MM.1S (cell line): ENCODE results near the gene SGCD.

Experiments
- CTCF ChIP-seq: fragments of 300-600 bp; sonication (generic); IDR thresholded peaks from 2 replicates; pipeline ENCODE4 v1.5.1; 2016; ENCODE audit warnings: antibody characterized with exemption, low read length, mixed read lengths
- EZH2 ChIP-seq: fragments of 300-600 bp; sonication (generic); optimal IDR thresholded peaks from 2 replicates; pipeline ENCODE3; 2017; ENCODE audit warnings: low read depth, mild to moderate bottlenecking, antibody characterized with exemption, low read length, mixed read lengths

- no peak for TF ChIP-seq CTCF
- no peak for TF ChIP-seq EZH2
Observed at GRCh38 chr5:156310115-156310514, 16.8 kb upstream of the SGCD start.
